Esophagus squamous epithelium (tissue), 4 donors: ENCODE results near the gene UBQLN4.

Source experiments
- POLR2A ChIP-seq, 4 donors: fragments of 450-650 bp; IDR thresholded peaks; one replicate each; pipeline ENCODE4 v1.6.1; 2017; ENCODE audit warnings: antibody characterized with exemption in 4 of 4, mild to moderate bottlenecking in 4 of 4, moderate library complexity in 3 of 4
- TF ChIP-seq, protein P1 (sequence below), 6 experiments: fragments of 450-650 bp in 4 of 6; fragments of 200-600 bp in 2 of 6; sonication (generic) in 2 of 6; IDR thresholded peaks; one replicate each; pipeline ENCODE4 v1.5.1; 2016 to 2019; ENCODE audit warnings: antibody characterized with exemption in 6 of 6, mild to moderate bottlenecking in 4 of 6, moderate library complexity in 4 of 6

DNA sequence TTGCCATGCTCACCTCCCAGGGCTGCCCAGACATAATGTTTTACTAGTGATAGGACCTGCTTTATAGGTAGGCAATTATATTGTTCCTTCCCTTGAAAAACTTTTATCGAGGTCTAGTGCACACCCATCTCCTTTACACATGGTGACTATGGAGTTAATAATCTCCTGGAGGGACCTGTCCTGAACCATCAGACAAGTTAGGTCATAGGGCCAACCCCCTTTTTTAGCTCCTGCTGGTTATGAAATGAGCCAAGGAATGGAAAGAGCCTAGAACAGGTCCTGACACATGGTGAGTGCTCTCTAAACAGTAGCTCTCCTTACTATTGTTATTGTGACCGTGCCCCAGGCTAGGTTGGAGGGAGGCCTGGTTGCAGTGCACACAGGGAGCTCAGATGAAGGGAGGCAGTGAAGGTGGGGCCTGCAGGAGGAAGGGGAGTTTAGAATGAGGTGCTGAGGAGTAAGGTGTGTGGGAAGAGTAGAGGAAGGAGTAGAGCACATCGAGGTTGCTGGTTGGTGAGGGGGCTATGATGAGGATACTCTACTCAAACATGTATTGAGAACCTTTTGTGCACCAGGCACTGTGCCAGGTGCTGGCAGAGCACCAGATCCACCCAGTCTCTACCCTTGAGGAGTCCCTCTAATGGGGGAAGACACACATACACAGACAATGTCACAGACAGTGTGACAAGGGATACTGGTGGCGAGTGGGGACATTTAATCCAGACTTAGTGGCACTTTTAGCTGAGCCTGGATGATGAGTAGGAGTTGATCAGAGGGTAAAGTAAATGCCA lies 46.8 kb upstream of the UBQLN4 start:
- TF ChIP-seq POLR2A (IDR thresholded peaks at IDR 0.05): no peak
- TF ChIP-seq, protein P1, sequence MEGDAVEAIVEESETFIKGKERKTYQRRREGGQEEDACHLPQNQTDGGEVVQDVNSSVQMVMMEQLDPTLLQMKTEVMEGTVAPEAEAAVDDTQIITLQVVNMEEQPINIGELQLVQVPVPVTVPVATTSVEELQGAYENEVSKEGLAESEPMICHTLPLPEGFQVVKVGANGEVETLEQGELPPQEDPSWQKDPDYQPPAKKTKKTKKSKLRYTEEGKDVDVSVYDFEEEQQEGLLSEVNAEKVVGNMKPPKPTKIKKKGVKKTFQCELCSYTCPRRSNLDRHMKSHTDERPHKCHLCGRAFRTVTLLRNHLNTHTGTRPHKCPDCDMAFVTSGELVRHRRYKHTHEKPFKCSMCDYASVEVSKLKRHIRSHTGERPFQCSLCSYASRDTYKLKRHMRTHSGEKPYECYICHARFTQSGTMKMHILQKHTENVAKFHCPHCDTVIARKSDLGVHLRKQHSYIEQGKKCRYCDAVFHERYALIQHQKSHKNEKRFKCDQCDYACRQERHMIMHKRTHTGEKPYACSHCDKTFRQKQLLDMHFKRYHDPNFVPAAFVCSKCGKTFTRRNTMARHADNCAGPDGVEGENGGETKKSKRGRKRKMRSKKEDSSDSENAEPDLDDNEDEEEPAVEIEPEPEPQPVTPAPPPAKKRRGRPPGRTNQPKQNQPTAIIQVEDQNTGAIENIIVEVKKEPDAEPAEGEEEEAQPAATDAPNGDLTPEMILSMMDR (IDR thresholded peaks at IDR 0.05): no peak
